ENCODE measurements around the gene RNASET2.

- TF ChIP-seq POLR2AphosphoS5 (IDR thresholded peaks at IDR 0.05; ENCODE audit: low read depth, low read length) (no peak), SIN3A (IDR thresholded peaks at IDR 0.05; ENCODE audit: borderline replicate concordance, insufficient read depth, low read length) (no peak), TAF1 (IDR thresholded peaks at IDR 0.05; ENCODE audit: borderline replicate concordance, insufficient read depth, low read length) (no peak)
- TF ChIP-seq, protein P1, sequence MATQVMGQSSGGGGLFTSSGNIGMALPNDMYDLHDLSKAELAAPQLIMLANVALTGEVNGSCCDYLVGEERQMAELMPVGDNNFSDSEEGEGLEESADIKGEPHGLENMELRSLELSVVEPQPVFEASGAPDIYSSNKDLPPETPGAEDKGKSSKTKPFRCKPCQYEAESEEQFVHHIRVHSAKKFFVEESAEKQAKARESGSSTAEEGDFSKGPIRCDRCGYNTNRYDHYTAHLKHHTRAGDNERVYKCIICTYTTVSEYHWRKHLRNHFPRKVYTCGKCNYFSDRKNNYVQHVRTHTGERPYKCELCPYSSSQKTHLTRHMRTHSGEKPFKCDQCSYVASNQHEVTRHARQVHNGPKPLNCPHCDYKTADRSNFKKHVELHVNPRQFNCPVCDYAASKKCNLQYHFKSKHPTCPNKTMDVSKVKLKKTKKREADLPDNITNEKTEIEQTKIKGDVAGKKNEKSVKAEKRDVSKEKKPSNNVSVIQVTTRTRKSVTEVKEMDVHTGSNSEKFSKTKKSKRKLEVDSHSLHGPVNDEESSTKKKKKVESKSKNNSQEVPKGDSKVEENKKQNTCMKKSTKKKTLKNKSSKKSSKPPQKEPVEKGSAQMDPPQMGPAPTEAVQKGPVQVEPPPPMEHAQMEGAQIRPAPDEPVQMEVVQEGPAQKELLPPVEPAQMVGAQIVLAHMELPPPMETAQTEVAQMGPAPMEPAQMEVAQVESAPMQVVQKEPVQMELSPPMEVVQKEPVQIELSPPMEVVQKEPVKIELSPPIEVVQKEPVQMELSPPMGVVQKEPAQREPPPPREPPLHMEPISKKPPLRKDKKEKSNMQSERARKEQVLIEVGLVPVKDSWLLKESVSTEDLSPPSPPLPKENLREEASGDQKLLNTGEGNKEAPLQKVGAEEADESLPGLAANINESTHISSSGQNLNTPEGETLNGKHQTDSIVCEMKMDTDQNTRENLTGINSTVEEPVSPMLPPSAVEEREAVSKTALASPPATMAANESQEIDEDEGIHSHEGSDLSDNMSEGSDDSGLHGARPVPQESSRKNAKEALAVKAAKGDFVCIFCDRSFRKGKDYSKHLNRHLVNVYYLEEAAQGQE (IDR thresholded peaks at IDR 0.05; ENCODE audit: insufficient read depth in 1 of 2, low read depth in 2 of 2, low read length in 2 of 2), result no peak
Measured at GRCh38 chr6:166939345-166939744, 17.0 kb downstream of the RNASET2 start.
